ENCODE data around the gene INPP5D.

DNA sequence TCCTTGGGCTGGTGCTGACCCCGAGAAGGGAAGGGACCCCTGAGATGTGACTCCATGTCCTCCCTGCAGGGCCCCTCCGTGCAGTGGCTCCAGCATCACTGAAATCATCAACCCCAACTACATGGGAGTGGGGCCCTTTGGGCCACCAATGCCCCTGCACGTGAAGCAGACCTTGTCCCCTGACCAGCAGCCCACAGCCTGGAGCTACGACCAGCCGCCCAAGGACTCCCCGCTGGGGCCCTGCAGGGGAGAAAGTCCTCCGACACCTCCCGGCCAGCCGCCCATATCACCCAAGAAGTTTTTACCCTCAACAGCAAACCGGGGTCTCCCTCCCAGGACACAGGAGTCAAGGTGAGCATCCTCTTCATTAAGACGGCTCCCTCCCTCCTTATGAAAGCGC lies 137.9 kb downstream of the INPP5D start:
- TF ChIP-seq POLR2A (IDR thresholded peaks at IDR 0.05; ENCODE audit: low read length) (no peak), GATA1 (IDR thresholded peaks at IDR 0.05; ENCODE audit: low read depth, low read length) (no peak)

All from erythroblast (primary cell).